Measurements from ENCODE around the gene AMBRA1. TPM values are rescaled to one million over a fixed set of nuclear protein-coding genes. Genes with fewer than 3 reads are reported as not detected.
A peak's percentile ranks its signal among the peaks of the same experiment; 100 is the strongest.
"Not testable (repeated sequence)": the region's sequence is repeated elsewhere in the genome, so short reads cannot be mapped to it uniquely, and the experiment has no call there.

The AMBRA1 gene
- total RNA-seq, 1 donor from 2014 or later, result 33.7 TPM

- intact Hi-C loops (cut with DNase I), result no loop called here
- DNase-seq (ENCODE audit: low spot score), result no peak
- ATAC-seq, result no peak
Observed at GRCh38 chr11:46590740-46591605, 2.9 kb downstream of the AMBRA1 start.

- ATAC-seq, result no peak
Observed at GRCh38 chr11:46588915-46589314, 4.9 kb downstream of the AMBRA1 start.

GRCh38 chr11:46588131-46588530 is 5.7 kb downstream of the AMBRA1 start:
- intact Hi-C loops (cut with DNase I), result no loop called here
- ATAC-seq (no peak), DNase-seq (ENCODE audit: low spot score) (no peak)

More at GRCh38 chr11:46588915-46589314, 4.9 kb downstream of the AMBRA1 start:
- intact Hi-C loops (cut with DNase I), result no loop called here
- DNase-seq (ENCODE audit: low spot score), result no peak

GRCh38 chr11:46583513-46583912 is 10.3 kb downstream of the AMBRA1 start:
- intact Hi-C loops (cut with DNase I); ATAC-seq: not testable (repeated sequence)

GRCh38 chr11:46582588-46582987 is 11.2 kb downstream of the AMBRA1 start:
- intact Hi-C loops (cut with DNase I), result no loop called here
- ATAC-seq, result no peak
- DNase-seq (ENCODE audit: low spot score), result no peak

More at GRCh38 chr11:46583513-46583912, 10.3 kb downstream of the AMBRA1 start:
- DNase-seq (ENCODE audit: low spot score), result not testable (repeated sequence)

- ATAC-seq, result no peak
- intact Hi-C loops (cut with DNase I), result no loop called here
- DNase-seq (ENCODE audit: low spot score), result no peak
Observed at GRCh38 chr11:46577058-46577457, 16.8 kb downstream of the AMBRA1 start.

GRCh38 chr11:46574656-46575055 is 19.2 kb downstream of the AMBRA1 start:
- ATAC-seq, result no peak
- intact Hi-C loops (cut with DNase I), result no loop called here

GRCh38 chr11:46570790-46571398 is 22.9 kb downstream of the AMBRA1 start:
- intact Hi-C loops (cut with DNase I), result no loop called here
- ATAC-seq (no peak), DNase-seq (ENCODE audit: low spot score) (no peak)

More at GRCh38 chr11:46574656-46575055, 19.2 kb downstream of the AMBRA1 start:
- DNase-seq (ENCODE audit: low spot score), result no peak

GRCh38 chr11:46565232-46565840 is 28.5 kb downstream of the AMBRA1 start:
- intact Hi-C loops (cut with DNase I), result no loop called here
- no peak for ATAC-seq
- no peak for DNase-seq (ENCODE audit: low spot score)

- DNase-seq (ENCODE audit: low spot score), result no peak
- no peak for ATAC-seq
- intact Hi-C loops (cut with DNase I), result no loop called here
Observed at GRCh38 chr11:46564459-46564858, 29.4 kb downstream of the AMBRA1 start.

GRCh38 chr11:46562527-46562926 is 31.3 kb downstream of the AMBRA1 start:
- intact Hi-C loops (cut with DNase I), result no loop called here
- ATAC-seq (no peak), DNase-seq (ENCODE audit: low spot score) (no peak)

GRCh38 chr11:46560300-46560991 is 33.4 kb downstream of the AMBRA1 start:
- DNase-seq (ENCODE audit: low spot score) (no peak), ATAC-seq (peak; percentile 81)
- intact Hi-C loops (cut with DNase I), result no loop called here

- intact Hi-C loops (cut with DNase I), result no loop called here
- no peak for DNase-seq (ENCODE audit: low spot score)
- ATAC-seq, result no peak
Observed at GRCh38 chr11:46559815-46560214, 34.0 kb downstream of the AMBRA1 start.

GRCh38 chr11:46557684-46558151 is 36.1 kb downstream of the AMBRA1 start:
- DNase-seq (ENCODE audit: low spot score) (no peak), ATAC-seq (no peak)
- intact Hi-C loops (cut with DNase I), result no loop called here

- intact Hi-C loops (cut with DNase I), result no loop called here
- DNase-seq (ENCODE audit: low spot score), result no peak
Observed at GRCh38 chr11:46555267-46556054, 38.4 kb downstream of the AMBRA1 start.

GRCh38 chr11:46554213-46555147 is 39.3 kb downstream of the AMBRA1 start:
- DNase-seq (ENCODE audit: low spot score), result no peak
- ATAC-seq, result peak; percentile 95
- intact Hi-C loops (cut with DNase I), result no loop called here

More at GRCh38 chr11:46555267-46556054, 38.4 kb downstream of the AMBRA1 start:
- peak; percentile 38 for ATAC-seq

GRCh38 chr11:46553814-46554212 is 40.0 kb downstream of the AMBRA1 start:
- DNase-seq (ENCODE audit: low spot score) (no peak), ATAC-seq (no peak)
- intact Hi-C loops (cut with DNase I), result no loop called here
